Activated naive CD4-positive, alpha-beta T cell treated with anti-CD3 and anti-CD28 coated beads for 36 hours (primary cell): Measurements from ENCODE around the gene TRIM46. TPM values are rescaled to one million over a fixed set of nuclear protein-coding genes. Genes with fewer than 3 reads are reported as not detected.
"Not testable (repeated sequence)": the region's sequence is repeated elsewhere in the genome, so short reads cannot be mapped to it uniquely, and the experiment has no call there.

ENCODE experiments used
- CTCF ChIA-PET: fragments of 350-600 bp; sonication (Branson Sonifier 250); formaldehyde crosslinking; loops from one replicate; lab custom pipeline; 2021; ENCODE audit warnings: antibody characterized with exemption; lab: Charles Lee
- DNase-seq: peaks from one replicate; pipeline ENCODE4 v3.0.0-alpha.2; 2020
- H3K27ac Mint-ChIP-seq: one replicate; pipeline ENCODE4 v1.8.0; 2021; ENCODE audit warnings: mild to moderate bottlenecking, mixed read lengths
- H3K27me3 Mint-ChIP-seq: one replicate; pipeline ENCODE4 v1.8.0; 2021; ENCODE audit warnings: low read depth, mixed read lengths
- H3K36me3 Mint-ChIP-seq: one replicate; pipeline ENCODE4 v1.8.0; 2021; ENCODE audit warnings: low read depth, mixed read lengths
- H3K4me1 Mint-ChIP-seq: one replicate; pipeline ENCODE4 v1.8.0; 2021; ENCODE audit warnings: low read depth, mixed read lengths
- H3K4me3 Mint-ChIP-seq: one replicate; pipeline ENCODE4 v1.8.0; 2021; ENCODE audit warnings: mild to moderate bottlenecking, moderate library complexity, mixed read lengths
- H3K9me3 Mint-ChIP-seq: one replicate; pipeline ENCODE4 v1.8.0; 2021; ENCODE audit warnings: mixed read lengths
- intact Hi-C: fragments of 100-400 bp; cut with micrococcal nuclease; formaldehyde crosslinking; loops from one replicate; pipeline ENCODE4 v1.15.1; 2023
- total RNA-seq, 2 experiments: library from RNA; stranded (reverse); gene quantifications; one replicate each; pipeline ENCODE4 v1.2.3, GENCODE V29; 2021

Gene TRIM46
- total RNA-seq, 2 experiments from 2014 or later: 3.2 to 3.6 TPM

DNA sequence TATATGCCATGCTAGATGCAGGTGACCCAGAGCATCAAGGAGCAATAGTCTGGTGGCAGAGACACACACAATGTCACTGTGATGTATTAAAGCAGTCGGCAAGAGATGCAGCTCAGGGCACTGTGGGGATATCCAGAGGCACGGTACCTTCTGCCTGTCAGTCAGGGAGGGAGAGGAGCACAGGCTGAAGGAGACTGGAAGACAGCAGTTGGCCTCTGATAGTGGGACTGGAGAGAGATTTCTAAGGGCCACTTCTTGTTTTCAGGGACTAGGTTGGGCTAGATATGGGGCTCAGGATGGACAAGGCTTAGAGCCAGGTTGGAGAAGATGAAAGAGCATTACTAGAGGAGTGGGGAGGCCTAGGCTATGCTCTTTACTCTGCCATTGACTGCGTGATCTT, 57.7 kb downstream of the TRIM46 start:
- peaks cover 19% of the 10 kb centered on the region for H3K4me1 Mint-ChIP-seq
- H3K27me3 Mint-ChIP-seq, H3K36me3 Mint-ChIP-seq, H3K4me3 Mint-ChIP-seq, H3K27ac Mint-ChIP-seq, DNase-seq, H3K9me3 Mint-ChIP-seq, intact Hi-C loops: not testable (repeated sequence)
- CTCF ChIA-PET: interaction anchor here (2.2 kb wide), 1 partner anchor 20 kb away, joined by 5 read pairs; no protein-coding TSS in a partner anchor

DNA sequence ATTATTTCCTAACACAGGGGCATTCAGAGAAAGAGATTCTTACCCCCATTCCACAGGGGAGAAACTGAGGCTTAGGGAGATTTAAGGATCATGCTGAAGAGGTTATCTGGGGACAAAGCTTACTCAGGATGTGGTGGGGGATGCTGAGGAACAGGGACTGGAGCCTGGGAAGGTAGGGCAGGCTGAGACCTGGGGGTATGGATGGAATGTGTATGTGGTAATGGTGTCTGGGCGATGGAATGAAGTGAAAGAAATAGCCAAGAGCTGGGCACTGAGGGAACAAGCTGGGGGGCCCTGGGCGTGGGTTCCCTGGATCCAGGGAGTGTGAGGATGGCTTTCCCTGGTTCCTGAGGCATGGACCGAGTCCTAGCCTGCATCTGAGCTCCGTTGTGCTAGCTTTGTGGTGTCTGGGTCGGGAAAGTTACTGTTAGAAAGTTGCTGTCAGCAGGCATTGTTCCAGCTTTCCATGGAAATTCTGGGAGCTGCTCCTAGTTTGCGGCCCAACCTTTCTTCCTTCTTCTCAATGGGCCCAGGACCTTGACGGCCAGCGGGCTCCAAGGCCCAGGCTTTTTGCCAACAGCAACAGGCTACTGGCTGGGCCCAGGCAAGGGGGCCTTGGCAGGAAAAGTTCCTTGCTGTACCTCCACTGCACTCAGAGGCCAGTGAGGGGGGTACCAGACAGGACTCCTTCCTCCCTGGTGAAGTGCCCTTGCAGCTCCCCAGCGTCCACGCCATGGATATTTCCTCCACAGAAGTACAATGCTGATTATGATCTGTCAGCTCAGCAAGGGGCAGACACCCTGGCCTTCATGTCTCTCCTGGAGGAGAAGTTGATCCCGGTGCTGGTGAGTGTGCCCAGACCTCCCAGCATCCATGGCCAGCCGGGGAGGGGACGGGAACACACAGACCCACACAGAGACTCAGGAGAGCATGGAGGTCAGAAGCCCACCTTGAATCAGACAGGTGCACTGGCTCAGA, 58.6 kb downstream of the TRIM46 start:
- intact Hi-C loops, H3K36me3 Mint-ChIP-seq, H3K4me3 Mint-ChIP-seq, H3K27ac Mint-ChIP-seq, H3K9me3 Mint-ChIP-seq, DNase-seq, H3K27me3 Mint-ChIP-seq: not testable (repeated sequence)
- CTCF ChIA-PET: interaction anchor here (2.2 kb wide), 1 partner anchor 19 kb away, joined by 5 read pairs; no protein-coding TSS in a partner anchor
- peaks cover 13% of the 10 kb centered on the region for H3K4me1 Mint-ChIP-seq

DNA sequence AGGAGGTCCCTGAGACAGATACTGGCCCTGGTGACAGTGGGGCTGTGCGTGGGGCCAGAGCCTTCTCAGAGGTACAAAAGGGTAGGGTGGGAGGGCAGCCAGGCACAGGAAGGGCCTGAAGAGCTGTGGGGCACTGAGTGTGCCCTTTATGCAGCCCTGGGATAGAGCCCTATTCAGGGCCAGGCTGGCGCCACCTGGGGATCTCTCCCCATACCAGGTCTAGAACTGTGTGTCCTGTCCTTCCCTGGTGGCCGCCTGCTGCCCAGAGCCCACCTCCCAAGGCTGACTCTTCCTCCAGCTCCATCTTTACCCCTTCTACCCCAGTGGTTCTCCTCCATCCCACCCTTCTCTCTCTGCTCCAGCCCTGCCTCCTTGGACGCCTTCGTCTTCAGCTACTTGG, 59.9 kb downstream of the TRIM46 start:
- CTCF ChIA-PET, H3K9me3 Mint-ChIP-seq, intact Hi-C loops, H3K27me3 Mint-ChIP-seq, H3K4me3 Mint-ChIP-seq, H3K27ac Mint-ChIP-seq, H3K36me3 Mint-ChIP-seq, DNase-seq, H3K4me1 Mint-ChIP-seq: not testable (repeated sequence)

Other genes with a start within 250 kb of the TRIM46 start
- gene PMVK, start 237.1 kb upstream of the TRIM46 start, total RNA-seq: 10 to 100 TPM; 29.8 to 30.5 TPM
- 10 to 100 TPM; 55.3 to 55.5 TPM for gene PBXIP1, start 217.8 kb upstream of the TRIM46 start, total RNA-seq
- gene PYGO2, start 212.1 kb upstream of the TRIM46 start, total RNA-seq: 10 to 100 TPM; 35.6 to 36.3 TPM
- 10 to 100 TPM; 35.5 to 40.8 TPM for gene SHC1, start 203.1 kb upstream of the TRIM46 start, total RNA-seq
- gene CKS1B, start 199.2 kb upstream of the TRIM46 start, total RNA-seq: 100 to 1,000 TPM; 283 to 291 TPM
- gene FLAD1, start 190.5 kb upstream of the TRIM46 start, total RNA-seq: 10 to 100 TPM; 27.2 to 30.0 TPM
- gene LENEP, start 180.3 kb upstream of the TRIM46 start, total RNA-seq: under 1 TPM; 0.36 to 0.99 TPM
- gene ZBTB7B, start 171.0 kb upstream of the TRIM46 start, total RNA-seq: 100 to 1,000 TPM in 1 of 2 experiments, 10 to 100 TPM in 1; 90.6 to 101 TPM
- 1 to 10 TPM; 1.1 to 1.5 TPM for gene DCST2, start 140.1 kb upstream of the TRIM46 start, total RNA-seq
- gene DCST1, start 140.0 kb upstream of the TRIM46 start, total RNA-seq: not detected
- gene ADAM15, start 122.5 kb upstream of the TRIM46 start, total RNA-seq: 10 to 100 TPM; 53.8 to 55.8 TPM
- gene EFNA4, start 110.1 kb upstream of the TRIM46 start, total RNA-seq: 1 to 10 TPM; 3.3 to 4.5 TPM
- 1 to 10 TPM; 1.3 to 2.5 TPM for gene EFNA3, start 95.0 kb upstream of the TRIM46 start, total RNA-seq
- gene EFNA1, start 46.0 kb upstream of the TRIM46 start, total RNA-seq: under 1 TPM; 0.26 to 0.32 TPM
- gene SLC50A1, start 38.0 kb upstream of the TRIM46 start, total RNA-seq: 10 to 100 TPM; 48.4 to 52.7 TPM
- gene DPM3, start 33.3 kb upstream of the TRIM46 start, total RNA-seq: 10 to 100 TPM; 31.4 to 35.5 TPM
- gene KRTCAP2, start 545 bp upstream of the TRIM46 start, total RNA-seq: 100 to 1,000 TPM; 129 to 137 TPM
- 10 to 100 TPM; 15.4 to 15.7 TPM for gene THBS3, start 34.0 kb downstream of the TRIM46 start, total RNA-seq
- gene MTX1, start 34.8 kb downstream of the TRIM46 start, total RNA-seq: 10 to 100 TPM; 46.8 to 47.4 TPM
- 10 to 100 TPM; 32.1 to 32.8 TPM for gene ENTREP3, start 81.6 kb downstream of the TRIM46 start, total RNA-seq
- gene SCAMP3, start 88.5 kb downstream of the TRIM46 start, total RNA-seq: 10 to 100 TPM; 80.3 to 82.9 TPM
- gene CLK2, start 99.7 kb downstream of the TRIM46 start, total RNA-seq: 10 to 100 TPM; 52.6 to 54.5 TPM
- gene HCN3, start 103.6 kb downstream of the TRIM46 start, total RNA-seq: 1 to 10 TPM in 1 of 2 experiments, under 1 TPM in 1; 0.79 to 1.6 TPM
- not detected for gene PKLR, start 127.6 kb downstream of the TRIM46 start, total RNA-seq
- 100 to 1,000 TPM; 332 to 333 TPM for gene FDPS, start 135.0 kb downstream of the TRIM46 start, total RNA-seq
- gene RUSC1, start 147.0 kb downstream of the TRIM46 start, total RNA-seq: 10 to 100 TPM; 16.8 to 17.2 TPM